Umbilical cord (tissue), 2 donors: Measurements from ENCODE around the gene TSACC. TPM values are rescaled to one million over a fixed set of nuclear protein-coding genes. Genes with fewer than 3 reads are reported as not detected.
"Not testable (repeated sequence)": the region's sequence is repeated elsewhere in the genome, so short reads cannot be mapped to it uniquely, and the experiment has no call there.

Experiments
- DNase-seq: peaks from one replicate; pipeline ENCODE4 v3.0.0-alpha.2; 2015; ENCODE audit warnings: low spot score
- total RNA-seq: library from RNA; depleted of rRNA; stranded (reverse); fragments of >200 nt; gene quantifications from one replicate; pipeline ENCODE4 v1.2.3, GENCODE V29; 2014; ENCODE audit warnings: low replicate concordance; ENCODE audit not compliant: insufficient read depth

The TSACC gene
- total RNA-seq, 1 donor from 2014 or later, result not detected

GRCh38 chr1:156346035-156346434, 7.7 kb downstream of the TSACC start:
- not testable (repeated sequence) for DNase-seq

GRCh38 chr1:156346636-156347035, 8.3 kb downstream of the TSACC start:
- DNase-seq, result no peak

- no peak for DNase-seq
These were observed 9.0 kb downstream of the TSACC start for GRCh38 chr1:156347331-156347730.

- not testable (repeated sequence) for DNase-seq
These were observed 14.2 kb downstream of the TSACC start for GRCh38 chr1:156352481-156352880.

- no peak for DNase-seq
These were observed 18.0 kb downstream of the TSACC start for GRCh38 chr1:156356262-156356874.

GRCh38 chr1:156356875-156357534, 18.7 kb downstream of the TSACC start:
- no peak for DNase-seq

GRCh38 chr1:156357977-156358376, 19.7 kb downstream of the TSACC start:
- no peak for DNase-seq

- DNase-seq, result no peak
These were observed 20.3 kb downstream of the TSACC start for GRCh38 chr1:156358641-156359040.

GRCh38 chr1:156359249-156359648, 20.9 kb downstream of the TSACC start:
- no peak for DNase-seq

- peak; percentile 19 for DNase-seq
These were observed 21.6 kb downstream of the TSACC start for GRCh38 chr1:156359973-156360372.

GRCh38 chr1:156360534-156360933, 22.2 kb downstream of the TSACC start:
- no peak for DNase-seq

- DNase-seq, result no peak
These were observed 27.4 kb downstream of the TSACC start for GRCh38 chr1:156365754-156366153.

- DNase-seq, result no peak
These were observed 28.2 kb downstream of the TSACC start for GRCh38 chr1:156366378-156367166.

GRCh38 chr1:156367383-156368156, 29.2 kb downstream of the TSACC start:
- no peak for DNase-seq

GRCh38 chr1:156368157-156368658, 29.9 kb downstream of the TSACC start:
- DNase-seq, result no peak

- peak; percentile 15 for DNase-seq
These were observed 30.8 kb downstream of the TSACC start, which contains the start of gene RHBG for GRCh38 chr1:156368889-156369684. TSS of gene RHBG (plus strand) at chr1:156369211. CDS start at chr1:156369250, 39 bp downstream.

- DNase-seq, result not testable (repeated sequence)
These were observed 31.5 kb downstream of the TSACC start for GRCh38 chr1:156369685-156370286.

GRCh38 chr1:156371553-156372264, 33.4 kb downstream of the TSACC start:
- peak; percentile 31 for DNase-seq

GRCh38 chr1:156372265-156372586, 33.9 kb downstream of the TSACC start:
- DNase-seq, result no peak

- DNase-seq, result no peak
These were observed 34.5 kb downstream of the TSACC start for GRCh38 chr1:156372876-156373275.
